ENCODE data around the gene MIS18A.
"Not testable (repeated sequence)": the region's sequence is repeated elsewhere in the genome, so short reads cannot be mapped to it uniquely, and the experiment has no call there.

Gene MIS18A

GRCh38 chr21:32303385-32303784 lies 24.5 kb upstream of the MIS18A start:
- DNase-seq, result no peak

DNA sequence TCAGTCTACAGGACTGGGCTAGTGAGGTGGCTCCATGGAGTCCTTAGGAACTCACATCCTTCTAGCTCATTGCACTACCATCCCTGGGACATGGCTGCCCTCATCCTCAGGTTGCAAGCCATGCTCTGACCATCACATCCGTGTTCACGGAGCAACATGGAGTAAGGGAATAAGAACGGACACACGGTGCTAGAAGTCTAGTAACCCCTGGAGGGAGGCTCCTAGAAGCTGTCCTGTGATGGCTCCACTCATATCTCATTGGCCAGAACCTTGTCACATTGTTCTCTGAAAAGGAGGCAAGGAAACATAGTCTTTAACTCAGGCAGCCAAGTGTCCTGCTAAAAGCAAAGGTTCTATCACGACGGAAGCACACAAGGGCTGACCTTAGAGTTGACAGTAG lies 23.7 kb upstream of the MIS18A start:
- DNase-seq, result no peak

DNA sequence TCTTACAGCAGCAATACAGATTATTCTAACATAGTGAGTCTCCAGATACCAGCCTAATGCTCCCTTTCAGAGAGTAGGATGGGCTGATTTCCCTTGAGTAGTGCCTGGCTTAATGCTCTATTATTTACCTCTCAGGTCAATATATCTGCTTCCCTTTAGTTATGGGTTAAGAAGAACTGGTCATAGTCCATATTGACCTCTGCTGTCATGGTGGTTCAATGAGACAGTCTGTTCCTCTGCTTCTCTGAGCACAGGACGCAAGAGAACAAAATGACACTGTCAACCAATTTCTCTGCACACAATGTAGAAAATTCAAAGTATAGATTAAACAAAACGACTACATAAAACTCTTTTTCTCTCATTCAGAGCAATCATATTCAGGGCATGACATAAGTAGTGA lies 22.7 kb upstream of the MIS18A start:
- no peak for DNase-seq

GRCh38 chr21:32300117-32300681 lies 21.4 kb upstream of the MIS18A start:
- no peak for DNase-seq

GRCh38 chr21:32299695-32300094 lies 20.8 kb upstream of the MIS18A start:
- DNase-seq, result no peak

- no peak for DNase-seq
Measured at GRCh38 chr21:32298658-32299081, 19.8 kb upstream of the MIS18A start, which contains the start of gene MRAP. Gene MRAP (plus strand): TSS chr21:32298855. CDS start chr21:32298972, 117 bp downstream.

DNA sequence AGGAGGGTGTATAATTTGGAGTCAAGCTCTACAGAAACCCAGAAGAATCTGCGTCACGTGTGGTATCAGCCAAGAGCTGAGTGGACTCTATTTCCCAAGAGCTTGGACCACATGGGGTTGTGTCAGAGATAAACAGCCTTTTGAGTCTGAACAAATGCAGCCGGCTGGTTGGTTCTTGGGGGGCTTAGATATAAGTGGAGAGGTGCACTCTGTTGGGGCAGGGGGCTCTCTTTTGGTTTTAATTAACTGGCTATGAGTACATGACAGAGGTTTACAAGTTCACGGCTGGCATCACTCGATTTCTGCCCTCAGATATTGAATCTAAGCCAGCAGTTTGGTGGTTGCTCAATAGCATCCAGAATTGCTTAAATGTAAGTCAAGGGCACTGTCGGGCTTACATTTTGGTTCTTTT lies 19.3 kb upstream of the MIS18A start:
- DNase-seq, result no peak

DNA sequence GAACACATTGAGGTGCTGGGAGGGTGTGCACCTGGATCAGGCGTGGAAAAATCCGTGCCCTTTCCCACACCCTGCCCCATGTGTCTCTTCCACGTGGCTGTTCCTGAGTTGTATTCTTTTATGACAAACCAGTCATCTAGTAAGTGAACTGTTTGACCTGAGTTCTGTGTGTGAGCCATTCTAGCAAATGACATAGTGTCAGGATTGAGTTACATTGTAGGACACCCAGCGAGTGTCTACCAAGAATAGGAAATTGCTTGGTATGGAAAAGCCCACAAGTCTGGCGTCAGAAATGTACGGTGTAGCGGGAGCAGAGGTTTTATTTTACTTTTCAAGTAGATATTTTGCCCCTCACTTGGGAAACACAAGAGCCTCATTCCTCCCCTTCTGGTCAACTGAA lies 18.6 kb upstream of the MIS18A start:
- DNase-seq, result no peak

- DNase-seq, result no peak
Measured at GRCh38 chr21:32285476-32285875, 6.6 kb upstream of the MIS18A start.

DNA sequence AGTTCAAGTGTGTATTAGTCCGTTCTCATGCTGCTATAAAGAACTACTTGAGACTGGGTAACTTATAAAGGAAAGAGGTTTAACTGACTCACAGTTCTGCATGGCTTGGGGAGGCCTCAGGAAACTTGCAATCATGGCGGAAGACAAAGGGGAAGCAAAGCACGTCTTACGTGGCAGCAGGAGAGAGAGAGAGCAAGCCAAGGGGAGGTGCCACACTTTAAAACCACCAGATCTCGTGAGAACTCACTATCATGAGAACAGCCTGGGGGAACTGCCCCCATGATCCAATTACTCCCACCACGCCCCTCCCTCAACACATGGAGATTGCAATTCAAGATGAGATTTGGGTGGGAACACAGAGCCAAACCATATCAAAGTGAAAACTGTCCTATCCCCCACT lies 4.1 kb upstream of the MIS18A start:
- DNase-seq, result no peak

- peak; percentile 30 for DNase-seq
Measured at GRCh38 chr21:32281531-32281930, 2.7 kb upstream of the MIS18A start.

GRCh38 chr21:32279377-32279680 lies 480 bp upstream of the MIS18A start:
- DNase-seq, result no peak

DNA sequence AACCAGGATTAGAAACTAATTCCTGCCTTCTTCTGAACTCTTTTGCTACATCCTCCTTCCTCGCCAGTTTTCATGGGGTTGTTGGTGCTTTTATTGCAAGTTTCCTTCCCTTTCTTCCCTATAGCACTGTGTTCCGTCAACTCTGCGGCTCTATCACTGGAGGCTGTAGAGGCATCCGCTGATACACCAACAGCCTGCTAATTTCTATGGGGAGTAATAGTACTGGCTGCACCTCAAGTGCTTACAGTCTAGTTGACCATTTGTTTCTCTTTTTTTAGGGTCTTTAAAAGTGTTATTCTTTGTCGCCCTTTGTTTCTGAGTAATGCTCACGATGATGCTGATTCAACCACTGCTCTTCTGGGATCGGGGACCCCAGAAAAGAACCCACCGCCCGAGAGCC lies 746 bp downstream of the MIS18A start:
- no peak for DNase-seq

DNA sequence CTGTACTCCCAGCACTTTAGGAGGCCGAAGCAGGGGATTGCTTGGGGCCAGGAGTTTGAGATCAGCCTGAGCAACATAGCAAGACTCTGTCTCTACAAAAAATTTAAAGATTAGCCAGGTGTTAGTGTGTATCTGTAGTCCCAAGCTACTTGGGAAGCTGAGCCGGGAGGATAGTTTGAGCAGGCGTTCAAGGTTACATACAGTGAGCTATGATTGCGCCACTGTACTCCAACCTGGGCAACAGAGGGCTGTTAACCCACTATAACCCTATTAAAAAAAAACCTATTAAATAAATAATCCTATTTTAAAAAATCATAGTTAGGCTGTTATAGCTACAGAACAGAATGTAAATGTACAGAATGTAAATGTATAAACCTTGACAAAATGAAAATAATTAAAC lies 2.2 kb downstream of the MIS18A start:
- no peak for DNase-seq

DNA sequence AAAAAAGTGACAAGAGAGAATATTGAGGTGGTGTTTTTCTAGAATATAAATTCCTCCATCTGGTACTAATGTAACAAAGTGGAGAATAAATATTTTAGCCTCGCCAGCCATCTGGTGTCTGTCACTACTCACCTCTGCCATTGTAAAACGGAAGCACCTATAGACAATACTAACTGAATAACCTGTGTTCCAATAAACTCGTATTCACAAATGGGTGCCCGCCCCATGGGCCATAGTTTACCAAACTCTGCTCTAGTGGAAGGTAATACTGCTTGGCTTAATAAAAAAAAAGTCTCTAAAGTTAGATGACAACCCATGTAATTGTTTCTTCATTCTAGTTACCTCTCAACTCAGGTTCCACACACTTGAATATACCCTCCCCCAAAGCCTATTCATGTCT lies 8.1 kb downstream of the MIS18A start:
- DNase-seq, result no peak

- not testable (repeated sequence) for DNase-seq
Measured at GRCh38 chr21:32265321-32265720, 13.5 kb downstream of the MIS18A start.

GRCh38 chr21:32261929-32262328 lies 16.9 kb downstream of the MIS18A start:
- DNase-seq, result peak; percentile 8

DNA sequence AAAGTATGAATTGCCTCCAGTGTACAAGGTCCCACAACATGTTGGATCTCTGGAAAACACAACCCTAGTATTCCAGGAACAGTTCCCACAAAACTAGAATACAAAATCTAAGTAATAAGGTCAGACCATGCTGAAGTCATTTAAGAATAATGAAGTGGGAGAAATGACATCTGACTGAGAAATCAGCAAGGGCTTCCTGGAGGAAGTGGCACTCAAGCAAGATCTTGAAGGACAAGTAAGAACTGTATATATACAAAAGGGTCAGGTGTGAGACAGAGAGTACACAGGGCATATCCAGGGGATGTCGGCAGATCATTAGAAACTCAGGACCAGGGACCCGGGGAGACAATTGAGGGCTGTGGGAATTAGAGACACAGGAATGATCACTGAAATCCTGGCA lies 18.7 kb downstream of the MIS18A start:
- no peak for DNase-seq

- DNase-seq, result not testable (repeated sequence)
Measured at GRCh38 chr21:32258786-32259048, 20.1 kb downstream of the MIS18A start.

DNA sequence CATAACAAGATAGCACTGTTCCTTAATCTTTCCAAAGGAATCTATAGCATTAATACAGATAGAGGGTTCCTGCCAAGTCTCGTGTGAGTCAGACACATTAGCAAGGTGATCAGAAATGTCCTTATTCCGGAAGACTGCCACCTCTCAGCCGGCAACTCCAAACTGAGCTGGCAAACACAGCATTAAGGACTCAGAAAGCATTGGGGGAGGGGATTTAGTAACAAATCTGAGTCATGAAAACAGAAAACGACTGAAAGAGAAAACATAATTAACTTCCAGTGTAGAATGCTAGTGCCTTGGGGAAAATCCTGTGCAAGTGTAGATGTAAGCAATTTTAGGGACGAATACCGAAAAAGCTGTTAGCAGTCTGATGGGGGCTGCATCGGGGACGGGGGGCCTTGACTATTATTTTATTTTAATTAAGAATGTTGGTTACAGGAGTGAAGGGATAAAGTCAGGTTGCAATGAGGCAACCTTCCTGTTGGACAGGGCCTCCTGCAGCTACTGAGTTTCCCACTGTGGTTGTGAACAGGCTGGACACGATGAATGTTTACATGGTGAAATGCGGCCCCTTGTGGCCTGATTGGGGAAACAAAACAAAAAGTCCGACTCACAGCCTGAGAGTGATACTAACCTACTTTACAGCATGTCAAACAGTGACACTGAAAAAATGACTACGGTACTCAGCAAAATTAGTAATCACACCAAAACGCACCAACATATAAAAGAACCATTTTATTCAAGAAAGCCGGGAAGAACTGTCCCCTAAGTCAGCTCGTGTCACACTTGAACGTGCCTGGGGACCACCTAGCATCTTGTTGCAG lies 20.7 kb downstream of the MIS18A start:
- peak; percentile 54 for DNase-seq

DNA sequence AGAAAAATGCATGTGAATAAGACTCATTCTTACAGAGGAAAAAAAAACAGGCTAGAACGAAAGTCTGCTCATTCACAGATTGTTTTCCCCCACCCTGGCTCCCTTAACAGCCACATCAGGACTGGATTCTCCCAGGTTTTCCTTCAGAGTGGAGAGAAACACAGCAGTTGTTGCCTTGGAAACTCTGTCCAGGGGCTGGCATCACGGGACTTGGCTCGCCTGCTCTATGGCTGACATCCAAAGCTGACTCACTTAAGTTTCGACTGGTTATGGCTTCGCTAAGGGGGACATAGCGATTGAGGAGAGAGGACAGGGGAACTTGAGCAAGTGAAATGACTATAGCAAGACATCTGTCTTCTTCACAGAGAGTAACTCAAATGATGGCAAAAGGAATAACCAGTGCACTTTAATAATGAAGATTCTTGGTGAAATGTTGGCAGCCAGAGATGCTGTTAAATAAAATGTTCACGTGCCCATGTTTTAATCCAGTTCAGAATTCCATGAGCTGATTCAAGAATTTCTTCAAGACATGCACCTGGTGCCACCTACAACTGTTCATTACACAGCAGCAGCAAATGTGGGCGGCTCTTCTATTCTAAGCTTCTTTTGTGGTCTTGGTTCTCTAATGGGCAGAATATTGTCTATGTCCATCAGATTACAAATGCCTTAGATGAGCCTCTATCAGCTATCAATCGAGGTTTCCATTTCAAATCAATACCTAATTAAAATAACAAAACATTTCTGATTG lies 21.8 kb downstream of the MIS18A start:
- DNase-seq, result no peak

GRCh38 chr21:32256251-32256650 lies 22.6 kb downstream of the MIS18A start:
- no peak for DNase-seq

GRCh38 chr21:32253215-32253641 lies 25.6 kb downstream of the MIS18A start:
- no peak for DNase-seq

DNA sequence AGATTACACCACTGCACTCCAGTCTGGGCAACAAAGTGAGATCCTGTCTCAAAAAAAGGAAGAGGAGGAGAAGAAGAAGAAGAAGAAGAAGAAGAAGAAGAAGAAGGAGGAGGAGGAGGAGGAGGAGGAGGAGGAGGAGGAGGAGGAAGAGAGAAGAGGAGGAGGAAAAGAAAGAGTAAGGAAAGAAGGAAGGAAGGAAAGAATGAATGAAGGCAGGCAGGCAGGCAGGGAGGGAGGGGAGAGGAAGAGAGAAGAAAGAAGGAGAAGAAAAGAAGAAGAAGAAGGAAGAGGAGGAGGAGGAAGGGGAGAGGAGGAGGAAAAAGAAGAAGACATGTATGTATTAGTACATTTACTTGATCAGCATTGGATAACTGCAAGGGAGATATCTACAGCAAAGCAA lies 26.7 kb downstream of the MIS18A start:
- no peak for DNase-seq

Measured in inflammatory macrophage treated with lipopolysaccharide for 4 hours (primary cell).